Activated CD8-positive, alpha-beta memory T cell treated with anti-CD3 and anti-CD28 coated beads for 48 hours (primary cell): ENCODE measurements around the gene TANC1.
"Not testable (repeated sequence)": the region's sequence is repeated elsewhere in the genome, so short reads cannot be mapped to it uniquely, and the experiment has no call there.

Experiments
- DNase-seq, 3 experiments: peaks; one replicate each; pipeline ENCODE4 v3.0.0-alpha.2; 2020; ENCODE audit warnings: low read depth in 2 of 3, low spot score in 2 of 3

TANC1 gene

DNA sequence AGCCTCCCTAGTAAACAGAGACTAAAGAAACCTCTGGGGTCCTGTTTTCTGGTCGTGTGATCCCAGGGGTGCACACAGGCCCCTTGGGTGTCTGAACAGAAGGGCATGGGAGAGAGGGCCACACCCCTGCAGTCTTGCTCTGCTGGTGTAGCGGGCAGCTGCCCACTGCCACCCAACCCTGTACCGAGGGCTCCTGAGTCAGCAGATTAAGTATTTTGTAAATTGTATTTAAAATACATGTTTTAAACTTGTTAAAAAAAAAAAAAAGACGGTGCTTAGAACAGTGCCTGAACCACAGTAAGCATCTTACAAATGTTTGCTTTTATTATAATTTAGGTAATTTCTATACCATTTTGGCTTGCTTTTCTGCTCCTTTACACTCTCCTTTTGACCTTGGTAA, 113.7 kb downstream of the TANC1 start:
- no peak for DNase-seq

DNA sequence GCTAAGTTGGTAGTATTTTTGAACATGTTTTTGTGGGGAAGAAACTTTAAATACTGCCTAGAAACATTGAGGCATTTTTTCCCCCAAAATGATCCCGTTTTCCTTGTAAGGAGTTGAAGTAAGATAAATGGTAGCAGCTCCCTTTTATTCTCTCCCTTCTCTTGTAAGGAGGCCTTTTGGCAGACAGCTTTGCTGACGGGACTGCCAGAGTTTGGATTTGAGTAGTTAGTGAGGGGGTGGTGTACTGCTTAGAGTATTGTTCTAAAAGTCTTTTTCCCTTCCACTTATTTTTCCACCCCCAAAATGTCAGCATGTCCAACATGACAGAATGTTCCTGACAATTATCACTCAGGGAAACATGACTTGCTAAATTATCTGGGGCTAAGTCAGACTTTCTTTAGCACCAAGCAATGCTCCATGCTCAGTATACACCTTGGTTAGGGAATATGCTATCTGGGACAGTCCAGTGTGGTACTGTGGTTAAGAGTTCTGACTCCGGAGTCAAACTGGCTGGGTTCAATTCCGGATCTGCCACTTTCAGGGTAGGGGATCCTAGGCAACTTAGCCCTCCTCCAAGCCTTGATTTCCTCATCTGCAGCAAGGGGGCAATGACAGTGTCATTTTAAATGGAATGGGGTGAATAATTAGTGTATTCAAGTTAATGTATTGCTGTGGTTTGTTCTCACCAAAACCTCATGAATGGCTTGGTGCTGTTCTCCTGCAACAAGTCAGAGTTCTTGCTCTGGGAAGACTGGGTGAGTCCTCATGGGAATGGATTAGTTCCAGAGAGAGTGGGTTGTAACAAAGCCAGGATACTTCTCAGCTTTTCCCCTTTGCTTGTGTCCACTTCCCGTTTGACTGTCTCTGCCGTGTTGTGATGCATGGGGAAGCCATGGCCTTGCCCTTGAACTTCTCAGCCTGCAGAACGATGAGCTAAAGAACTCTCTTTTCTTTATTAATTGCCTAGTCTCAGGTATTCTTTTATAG, 116.2 kb downstream of the TANC1 start:
- no peak for DNase-seq

DNA sequence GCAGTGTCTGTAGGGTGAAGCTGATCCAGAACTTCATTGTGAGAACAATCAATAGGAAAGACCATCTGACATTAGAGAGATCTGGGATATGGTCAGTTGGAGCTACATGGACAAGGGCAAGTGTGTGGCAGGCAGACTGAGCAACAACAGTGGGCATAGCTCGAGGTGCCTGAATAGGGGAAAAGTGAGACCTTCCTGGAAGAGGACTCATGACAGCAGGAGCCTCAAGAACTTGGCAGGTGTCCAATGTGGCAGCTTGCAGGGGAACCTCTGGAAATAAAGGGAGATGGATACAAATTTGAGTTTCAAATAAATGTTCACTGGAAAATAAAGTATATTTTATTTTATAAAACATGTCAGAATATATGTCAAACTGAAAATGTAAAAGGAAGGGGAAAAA, 117.9 kb downstream of the TANC1 start:
- no peak for DNase-seq

DNA sequence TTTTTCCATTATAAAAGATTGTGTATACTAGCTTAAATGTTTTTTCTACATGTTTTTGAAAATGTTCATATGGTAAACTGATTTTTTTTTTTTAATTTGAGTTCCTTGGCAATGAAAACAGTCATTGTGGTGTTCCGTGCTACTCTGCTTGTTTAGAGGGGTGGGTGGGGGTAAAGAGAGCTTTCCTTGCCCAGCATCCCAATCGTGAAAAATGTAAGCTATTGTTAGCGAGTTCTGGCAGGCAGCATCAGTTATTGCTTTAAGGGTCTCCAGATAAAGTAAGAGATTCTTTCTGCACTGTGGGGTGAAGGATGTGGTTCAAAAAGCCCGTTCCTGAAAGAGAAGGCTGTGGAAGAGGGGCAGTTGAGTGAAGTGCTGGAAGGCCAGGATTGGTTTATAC, 118.4 kb downstream of the TANC1 start:
- DNase-seq = no peak

DNA sequence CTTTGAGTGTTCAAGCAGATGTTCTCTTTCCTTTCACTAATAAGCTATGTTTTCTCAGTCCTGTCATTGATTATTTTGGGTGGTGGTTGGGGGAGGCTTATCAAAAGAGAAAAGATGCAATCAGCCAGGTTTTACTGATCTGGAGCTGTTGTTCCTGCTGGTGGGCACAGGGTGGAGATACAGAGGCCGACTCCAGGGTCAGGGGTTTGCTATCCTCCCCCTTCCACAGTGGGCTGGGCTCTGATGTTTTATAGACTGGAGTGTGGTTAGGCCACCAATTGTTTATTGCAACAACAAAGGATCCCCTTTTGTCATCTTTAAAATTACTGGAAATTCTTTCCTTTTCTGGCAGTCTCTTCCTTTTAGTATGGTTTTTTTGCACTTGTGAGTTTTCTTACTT, 120.5 kb downstream of the TANC1 start:
- DNase-seq = no peak

DNA sequence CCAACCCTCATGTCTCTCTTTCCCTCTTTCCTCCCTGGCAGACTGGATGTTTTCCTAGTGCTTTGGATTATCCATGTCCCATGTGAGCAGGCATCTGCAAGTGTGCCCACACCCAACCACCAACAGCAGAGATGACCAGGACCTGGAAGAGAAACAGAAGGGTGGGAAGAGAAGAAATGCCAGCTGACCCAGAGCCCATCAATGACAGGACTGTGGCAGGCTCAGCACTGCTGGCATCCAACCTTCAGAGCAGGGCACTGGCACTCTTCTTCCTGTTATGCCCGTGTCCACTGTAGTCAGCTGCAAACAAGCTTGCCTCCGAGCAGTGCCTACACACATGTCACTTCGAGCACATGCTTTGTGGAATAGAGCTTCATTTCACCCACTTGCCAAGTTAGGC, 121.1 kb downstream of the TANC1 start:
- DNase-seq = no peak

DNA sequence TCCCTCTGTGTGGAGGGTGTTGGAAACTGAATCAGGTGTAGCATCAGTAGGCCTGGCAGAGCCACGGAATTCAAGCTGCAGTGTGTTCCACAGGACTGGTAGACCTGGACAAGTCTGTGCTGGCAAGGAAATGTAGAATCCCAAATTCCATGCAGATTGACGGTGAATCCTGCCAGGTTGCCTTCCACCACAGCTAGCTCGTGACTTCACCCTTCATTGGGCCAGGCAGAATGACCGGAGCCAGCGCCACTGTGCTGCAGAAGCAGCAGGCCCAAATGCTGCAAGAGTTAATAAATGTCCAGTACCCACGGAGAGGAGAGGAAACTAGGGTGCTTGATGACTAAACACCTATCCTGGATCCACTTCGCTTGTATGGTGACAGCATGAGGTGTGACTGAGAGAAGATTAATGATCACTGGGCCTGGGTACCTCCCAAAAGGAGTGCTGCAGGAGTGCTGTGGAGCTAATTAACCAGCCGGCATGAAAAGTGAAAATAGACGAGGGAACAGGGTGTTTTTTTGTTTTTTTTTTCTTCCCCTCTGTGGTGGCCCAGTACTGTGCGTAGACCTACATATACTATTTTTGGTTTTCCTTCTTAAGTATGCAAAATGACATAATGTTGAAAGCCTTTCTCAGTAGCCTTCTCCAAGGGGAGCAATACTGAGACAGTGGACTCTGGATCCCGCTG, 122.2 kb downstream of the TANC1 start:
- DNase-seq = no peak

DNA sequence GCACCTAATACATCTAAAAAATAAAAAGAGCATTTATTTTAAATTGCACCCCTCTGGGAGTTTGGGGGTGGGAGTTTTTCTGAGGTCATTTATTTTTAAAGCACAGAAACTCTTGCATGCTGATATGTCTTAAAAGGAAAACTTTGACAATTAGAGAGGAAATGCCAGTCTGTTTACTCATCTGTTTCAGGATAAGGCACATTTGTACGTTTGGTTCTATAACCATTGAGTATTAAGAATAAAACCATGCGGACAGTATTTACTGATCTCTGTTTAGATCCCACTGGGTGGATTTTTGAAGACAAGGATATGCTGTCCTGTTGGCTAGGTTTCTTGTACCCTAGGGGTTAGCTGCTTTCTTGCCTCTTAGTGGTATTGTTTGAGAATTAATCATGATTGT, 122.9 kb downstream of the TANC1 start:
- no peak for DNase-seq

DNA sequence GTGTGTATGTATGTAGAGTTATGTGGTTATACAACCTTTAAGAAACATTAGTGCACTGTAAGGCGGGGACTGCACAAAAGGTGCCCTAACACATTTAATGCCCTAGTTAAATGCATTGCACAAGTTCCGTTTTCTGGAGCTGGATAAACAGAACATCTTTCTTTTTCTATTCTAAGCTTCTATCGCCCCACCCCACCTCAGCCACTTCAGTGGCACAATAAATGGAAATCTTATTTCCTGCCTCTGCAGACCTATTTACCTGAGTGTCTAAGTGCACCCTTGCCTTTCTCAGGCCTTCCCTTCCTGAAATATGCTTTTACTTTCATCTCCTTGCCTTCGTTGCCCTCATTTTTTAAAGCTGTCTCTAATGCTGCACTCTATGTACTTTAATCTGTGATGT, 123.5 kb downstream of the TANC1 start:
- DNase-seq = no peak

DNA sequence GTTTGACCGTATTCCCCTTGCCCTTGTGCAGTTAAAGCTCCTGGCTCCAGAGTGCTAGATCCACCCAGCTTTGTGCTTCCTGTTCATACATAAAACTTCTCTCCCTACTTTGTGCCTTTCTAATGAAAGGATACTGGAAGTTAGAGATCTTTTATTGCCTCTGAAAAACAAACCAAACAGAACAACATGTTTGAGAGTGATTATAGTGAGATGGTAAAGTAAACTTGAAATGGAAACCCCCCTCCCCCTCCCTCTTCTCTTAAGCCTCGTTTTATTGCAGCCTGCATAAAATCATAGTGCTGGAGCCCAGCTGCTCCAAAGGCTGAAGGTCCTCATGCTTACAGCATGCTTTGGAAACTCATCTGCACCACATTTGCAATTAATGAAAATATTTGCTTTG, 125.1 kb downstream of the TANC1 start:
- no peak for DNase-seq

DNA sequence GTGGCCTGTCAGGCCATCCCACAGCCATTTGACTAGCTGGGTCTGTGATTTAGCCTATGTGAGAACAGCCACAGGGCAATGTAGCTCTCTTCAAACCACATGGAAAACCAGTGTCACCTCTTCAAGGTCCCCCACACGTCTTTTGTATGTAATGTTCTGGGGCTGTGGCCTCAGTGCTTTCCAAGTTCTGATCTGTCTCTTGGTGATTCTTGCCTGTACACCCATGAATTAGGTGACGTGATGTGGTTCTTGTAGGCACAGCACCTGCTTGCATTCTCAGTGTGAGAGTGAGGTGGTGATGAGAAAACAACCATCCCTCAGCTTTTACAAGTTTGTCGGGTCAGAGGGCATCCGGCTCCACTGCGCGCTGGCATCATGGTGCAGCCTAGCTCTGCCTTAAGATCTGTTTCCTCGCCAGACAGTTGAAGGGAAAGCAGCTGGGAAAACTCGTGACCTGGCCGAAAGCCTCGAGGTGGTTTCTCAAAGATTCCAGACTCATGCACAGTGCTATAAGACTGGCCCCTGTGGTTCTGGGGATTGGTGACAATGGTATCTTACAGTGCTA, 125.8 kb downstream of the TANC1 start:
- DNase-seq = no peak

DNA sequence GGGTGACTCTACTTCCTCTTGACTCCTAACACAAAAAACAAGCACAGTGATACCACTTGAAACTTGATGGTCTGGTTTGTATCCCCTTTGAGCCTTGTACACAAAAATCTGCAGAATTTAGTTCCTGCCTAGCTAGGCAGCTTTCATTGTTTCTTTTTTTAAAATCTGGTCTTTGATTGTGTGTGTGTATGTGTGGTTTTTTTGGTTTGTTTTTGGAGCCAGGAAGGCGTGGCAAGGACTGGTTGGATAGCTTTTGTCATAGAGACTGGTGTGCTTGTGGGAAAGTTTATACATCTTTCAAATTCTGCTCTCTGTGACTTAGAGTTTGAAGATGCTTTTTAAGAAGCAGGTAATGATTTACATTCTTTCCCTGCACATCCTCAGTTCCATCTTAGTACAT, 127.4 kb downstream of the TANC1 start:
- no peak for DNase-seq

DNA sequence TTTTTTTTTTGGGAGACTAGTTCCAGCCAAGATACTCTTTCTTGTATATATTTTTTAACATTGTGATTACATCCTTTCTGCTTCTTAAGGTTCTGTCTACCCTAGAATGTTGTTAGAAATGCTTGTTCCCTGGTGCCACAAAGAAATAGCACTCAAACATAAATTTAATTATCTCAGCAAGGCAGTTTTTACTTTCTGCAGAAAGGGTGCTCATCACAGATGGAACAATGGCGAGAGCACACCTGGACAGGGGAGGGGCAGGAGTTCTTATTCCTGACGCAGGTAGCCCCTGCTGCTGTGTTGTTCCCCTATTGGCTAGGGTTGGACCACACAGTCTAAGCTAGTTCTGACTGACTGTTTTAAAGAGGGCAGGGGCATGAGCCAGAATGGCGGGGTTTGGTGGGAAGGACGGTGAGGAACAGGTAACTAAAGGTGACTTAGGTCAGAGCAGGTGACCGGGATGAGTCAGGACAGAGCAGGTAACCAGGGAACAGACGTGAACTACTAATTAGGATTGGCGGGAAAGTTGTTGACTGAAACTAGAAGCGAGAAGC, 127.9 kb downstream of the TANC1 start:
- not testable (repeated sequence) for DNase-seq

DNA sequence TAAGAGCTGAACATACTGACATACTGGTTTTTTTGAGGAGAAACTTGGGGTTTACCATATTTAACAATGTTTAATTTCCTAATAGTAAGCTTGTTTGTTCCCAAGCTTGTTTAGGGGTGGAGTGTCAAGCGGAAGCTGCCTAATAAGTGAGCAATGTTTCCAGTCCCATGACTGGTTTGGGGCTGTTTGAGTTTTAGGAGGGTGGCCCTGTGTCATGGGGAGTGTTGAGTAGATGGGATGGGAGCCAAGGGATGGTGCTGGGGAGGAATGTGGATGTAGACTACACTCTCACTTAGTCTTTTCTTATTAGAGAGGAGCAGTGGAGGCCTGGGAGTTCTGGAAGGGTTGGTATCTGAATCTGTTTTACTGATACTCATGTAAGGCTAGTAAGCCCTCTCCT, 128.5 kb downstream of the TANC1 start:
- no peak for DNase-seq

DNA sequence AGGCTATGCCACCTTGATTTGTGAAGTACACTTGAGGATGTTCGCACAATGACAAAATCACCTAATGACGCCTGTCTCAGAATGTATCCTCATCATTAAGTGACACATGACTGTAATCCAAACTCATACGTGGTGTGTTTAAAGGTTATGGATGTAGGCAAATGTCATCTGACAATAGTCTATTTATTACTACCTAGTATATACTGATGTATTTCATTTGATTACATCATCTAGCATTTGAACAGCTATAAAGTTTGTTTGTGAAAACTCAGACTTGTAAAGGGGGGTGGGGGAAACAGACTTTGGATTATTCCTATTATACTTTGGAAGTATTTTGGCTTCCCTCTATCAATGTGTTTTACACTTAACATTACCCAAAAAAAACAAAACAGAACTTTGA, 129.9 kb downstream of the TANC1 start:
- no peak for DNase-seq

DNA sequence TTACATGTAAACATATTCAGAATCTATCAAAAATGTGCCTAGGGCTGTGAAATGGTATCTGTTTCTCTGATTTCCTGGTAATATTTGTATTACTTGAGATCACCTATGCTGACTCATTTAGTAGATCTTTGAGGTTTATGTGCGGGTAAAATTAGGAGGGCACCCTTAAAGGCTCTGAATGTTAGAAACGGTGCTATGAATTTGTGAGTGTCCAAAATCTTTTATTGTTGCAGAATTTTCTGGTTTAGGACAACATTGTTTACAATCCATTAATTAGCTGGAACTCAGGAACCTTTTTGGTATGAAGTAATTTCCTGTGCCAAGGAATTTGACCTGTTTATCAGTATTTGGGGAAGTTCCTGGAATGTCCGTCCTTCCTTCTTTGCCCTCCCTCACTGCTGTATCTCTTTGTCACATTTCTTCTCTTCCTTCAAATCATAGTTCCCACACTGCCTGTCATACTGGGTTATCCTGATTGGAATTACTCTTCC, 130.5 kb downstream of the TANC1 start:
- DNase-seq = no peak

DNA sequence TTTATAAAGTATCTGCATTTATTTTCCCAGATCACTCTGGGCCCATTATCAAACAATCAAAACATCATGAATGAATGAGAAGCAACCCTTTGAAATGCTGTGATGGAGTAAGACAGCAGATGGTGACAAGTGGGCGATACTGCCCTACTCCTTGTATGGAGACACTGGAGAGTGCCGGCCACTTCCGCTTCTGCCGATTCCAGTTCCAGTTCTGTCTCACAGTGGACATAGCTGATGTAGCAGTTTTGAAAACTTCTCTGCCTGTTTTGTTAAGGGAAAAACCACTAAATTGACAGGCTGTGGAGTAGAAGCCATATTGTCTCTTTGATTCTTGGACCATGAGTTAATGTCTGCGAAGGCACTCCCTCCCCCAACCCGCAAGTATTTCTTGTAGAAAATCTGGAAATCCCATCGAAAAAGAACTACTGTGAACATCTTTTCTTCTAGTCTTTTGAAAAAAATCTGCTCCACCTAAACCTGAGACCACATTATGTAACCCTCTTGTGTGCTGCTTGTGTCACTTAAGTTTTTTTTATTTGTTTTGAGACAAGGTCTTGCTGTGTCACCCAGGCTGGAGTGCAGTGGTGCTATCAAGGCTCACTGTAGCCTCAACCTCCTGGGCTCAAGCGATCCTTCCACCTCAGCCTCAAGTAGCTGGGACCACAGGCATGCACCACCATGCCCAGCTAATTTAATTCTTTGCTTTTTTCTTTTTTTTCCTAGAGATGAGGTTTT, 133.5 kb downstream of the TANC1 start:
- no peak for DNase-seq

DNA sequence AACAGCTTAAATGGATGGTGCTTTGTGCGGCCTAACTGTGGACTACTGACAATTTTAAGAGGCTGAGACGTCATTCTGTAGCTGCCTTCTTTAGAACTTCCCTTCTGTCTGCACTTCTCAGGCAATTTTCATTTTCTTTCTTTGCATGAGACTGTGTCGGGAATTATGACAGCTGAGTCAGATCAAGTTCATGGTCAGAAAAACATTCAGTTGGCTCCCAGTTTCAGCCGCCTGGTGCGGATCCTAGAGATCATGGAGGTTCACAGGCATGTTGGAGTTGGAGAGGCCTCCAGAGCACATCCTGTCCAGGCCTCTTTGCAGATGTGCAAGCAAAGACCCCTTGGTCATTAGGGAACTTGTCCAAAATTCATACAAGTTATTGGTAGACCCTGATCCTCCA, 135.0 kb downstream of the TANC1 start:
- no peak for DNase-seq

DNA sequence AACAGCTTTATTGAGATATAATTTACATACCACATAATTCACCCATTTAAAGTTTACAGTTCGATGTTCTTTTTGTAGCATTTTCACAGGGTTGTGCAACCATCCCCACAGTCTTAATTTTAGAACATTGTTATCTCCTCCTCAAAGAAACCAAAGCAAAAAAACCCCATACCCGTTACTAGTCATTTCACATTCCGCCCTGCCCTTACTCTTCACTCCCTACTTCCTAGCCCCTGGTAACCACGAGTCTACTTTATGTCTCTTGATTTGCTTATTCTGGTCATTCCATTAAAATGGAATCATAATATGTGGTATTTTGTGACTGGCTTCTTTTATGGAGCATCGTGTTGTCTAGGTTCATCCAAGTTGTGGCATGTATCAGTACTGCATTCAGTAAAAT, 137.7 kb downstream of the TANC1 start:
- no peak for DNase-seq

DNA sequence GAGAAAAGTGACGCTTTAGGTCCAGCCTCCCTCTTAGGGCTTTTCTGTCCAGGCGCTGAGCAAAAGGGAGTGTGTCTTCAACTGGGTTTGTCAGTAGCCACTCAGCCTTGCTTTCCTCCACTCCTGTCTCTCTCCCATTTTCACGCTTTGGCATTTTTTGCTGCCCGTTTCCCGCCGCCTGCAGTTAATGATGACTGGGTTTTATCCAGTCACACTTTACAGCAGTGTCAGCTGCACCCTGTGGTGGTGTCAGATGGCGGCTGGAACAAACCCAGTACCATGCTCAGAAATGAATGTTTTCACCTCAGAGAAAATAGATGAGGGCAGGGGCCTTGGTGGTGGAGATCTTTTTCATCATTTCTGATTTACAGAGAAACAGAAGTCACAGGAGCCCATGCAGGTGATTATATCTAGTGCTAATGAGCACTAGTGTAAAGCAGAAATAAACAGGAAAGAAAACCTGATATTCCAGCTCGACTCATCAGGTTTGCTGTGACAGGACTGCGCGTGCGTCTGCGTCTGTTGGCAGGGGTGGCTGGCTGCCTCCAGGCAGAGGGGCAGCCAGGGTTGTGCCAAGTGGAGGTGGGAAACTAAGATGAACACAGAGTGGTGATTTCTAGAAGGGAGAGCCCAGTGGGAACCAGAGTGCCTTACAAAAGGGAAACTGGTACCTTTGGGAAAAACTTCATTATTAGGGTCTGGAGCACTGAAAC, 139.9 kb downstream of the TANC1 start:
- DNase-seq = no peak
